HEK293T (cell line): ENCODE measurements around the gene LIPA.

Experiments used
- BHLHE40 ChIP-seq: fragments of 450-650 bp; IDR thresholded peaks from 2 replicates; pipeline ENCODE4 v1.6.1; 2016; ENCODE audit warnings: mild to moderate bottlenecking, moderate library complexity, borderline replicate concordance
- NFRKB ChIP-seq: fragments of 450-650 bp; IDR thresholded peaks from 2 replicates; pipeline ENCODE4 v1.6.1; 2016; ENCODE audit warnings: mild to moderate bottlenecking, moderate library complexity
- SP1 ChIP-seq: fragments of 450-650 bp; IDR thresholded peaks from 2 replicates; pipeline ENCODE4 v1.6.1; 2017
- TARDBP ChIP-seq: fragments of 450-650 bp; IDR thresholded peaks from 2 replicates; pipeline ENCODE4 v1.6.1; 2016

- TF ChIP-seq NFRKB (no peak), SP1 (no peak), BHLHE40 (no peak), TARDBP (no peak)
Observed at GRCh38 chr10:89258881-89259280, 7.3 kb upstream of the LIPA start.
